B cell (primary cell): Measurements from ENCODE around the gene ITGA3.

Experiments
- CTCF ChIP-seq: fragments of 200-600 bp; IDR thresholded peaks from one replicate; pipeline ENCODE4 v1.8.0; 2022; ENCODE audit warnings: antibody characterized with exemption, mild to moderate bottlenecking
- EZH2 ChIP-seq: IDR thresholded peaks from 2 replicates; pipeline ENCODE4 v1.6.1; 2012; ENCODE audit warnings: borderline replicate concordance, low read depth, mild to moderate bottlenecking, moderate library complexity, low read length; ENCODE audit not compliant: insufficient read depth, poor library complexity, severe bottlenecking

- no peak for TF ChIP-seq CTCF
- no peak for TF ChIP-seq EZH2
These were observed 42.8 kb upstream of the ITGA3 start for GRCh38 chr17:50013079-50013478.
